ENCODE measurements around the gene PLEKHO2. TPM values are rescaled to one million over a fixed set of nuclear protein-coding genes. Genes with fewer than 3 reads are reported as not detected.

PLEKHO2 gene
- total and polyA plus RNA-seq, 2 of the 13 experiments (the other 11 are each of a cell fraction or from before 2014, with no cell fraction given) = 3.8 to 4.8 TPM

GRCh38 chr15:64861960-64862359 is 20.2 kb downstream of the PLEKHO2 start:
- DNase-seq (ENCODE audit: low spot score) = no peak
- Histone ChIP-seq H3K4me2 (ENCODE audit: low read depth, low read length) (no peak overlapping the region), H3K27ac (ENCODE audit: extremely low read length, insufficient read depth, low read length) (no peak overlapping the region), H4K20me1 (ENCODE audit: insufficient read depth, low read length) (no peaks in the 10 kb centered on the region), H3K9me3 (ENCODE audit: low read length) (no peaks in the 10 kb centered on the region), H2AFZ (ENCODE audit: low read length) (no peak overlapping the region), H3K27me3 (ENCODE audit: control insufficient read depth in 1 of 2, insufficient read depth in 2 of 2, low read length in 2 of 2) (no peaks in the 10 kb centered on the region), H3K4me3 (replicated peaks in 1 of 3; ENCODE audit: insufficient read depth in 1 of 3, low read depth in 2 of 3, low read length in 3 of 3) (no peak overlapping the region), H3K4me1 (ENCODE audit: insufficient read depth, low read length) (peaks cover 7% of the 10 kb centered on the region), H3K9ac (ENCODE audit: insufficient read depth, low read depth, low read length) (no peak overlapping the region), H3K79me2 (ENCODE audit: insufficient read depth, low read length) (no peaks in the 10 kb centered on the region), H3K36me3 (replicated peaks in 1 of 2; ENCODE audit: control insufficient read depth in 1 of 2, insufficient read depth in 2 of 2, low read length in 2 of 2) (peaks cover 15 to 22% of the 10 kb centered on the region in 2 experiments; a peak in 4 of 5 replicates)
- in situ Hi-C loops (cut with HindIII; ENCODE audit: extremely low pct_ligation_motif_present, low pct_unique_long_range_greater_than_20kb) (no loop called here), intact Hi-C loops (cut with micrococcal nuclease; ENCODE audit: unreplicated experiment) (no loop called here)
- no peak for FAIRE-seq
- no TSS peak for BruUV-seq (replicated peaks)
- POLR2A ChIA-PET = no interaction called here
- 100% methylated on average over 4 of the region's 4 CpGs for WGBS (ENCODE audit: low lambda C conversion rate)
- ATAC-seq = no peak
- CTCF ChIA-PET (ENCODE audit: low intra/inter-chr PET ratio, low total read pairs) = no interaction called here
- TF ChIP-seq KLF9 (CRISPR knock-in tag; IDR thresholded peaks at IDR 0.05; ENCODE audit: low read depth) = no peak
- no peak for TF ChIP-seq SIN3A (IDR thresholded peaks at IDR 0.05; ENCODE audit: borderline replicate concordance, low read depth, low read length)
- TF ChIP-seq ZKSCAN8 (CRISPR knock-in tag; IDR thresholded peaks at IDR 0.05; ENCODE audit: borderline replicate concordance) = no peak
- TF ChIP-seq ZNF138 (CRISPR knock-in tag; IDR thresholded peaks at IDR 0.05; ENCODE audit: low read depth) = no peak
- no peak for TF ChIP-seq SMAD9 (CRISPR knock-in tag; IDR thresholded peaks at IDR 0.05)
- TF ChIP-seq NKX3-1 (CRISPR knock-in tag; IDR thresholded peaks at IDR 0.05) = no peak
- no peak for TF ChIP-seq ZNF407 (CRISPR knock-in tag; IDR thresholded peaks at IDR 0.05; ENCODE audit: not compliant biosample characterization)
- no peak for TF ChIP-seq BRF2 (CRISPR knock-in tag; IDR thresholded peaks at IDR 0.05)
- no peak for TF ChIP-seq CHD2 (IDR thresholded peaks at IDR 0.05; ENCODE audit: low read depth, low read length)
- no peak for TF ChIP-seq ZNF747 (CRISPR knock-in tag; IDR thresholded peaks at IDR 0.05; ENCODE audit: borderline replicate concordance)
- TF ChIP-seq ZNF770 (CRISPR knock-in tag; IDR thresholded peaks at IDR 0.05) = no peak
- no peak for TF ChIP-seq NAIF1 (CRISPR knock-in tag; IDR thresholded peaks at IDR 0.05; ENCODE audit: borderline replicate concordance)
- TF ChIP-seq SP140L (CRISPR knock-in tag; IDR thresholded peaks at IDR 0.05; ENCODE audit: borderline replicate concordance) = no peak
